Spleen (tissue), 7 donors: ENCODE measurements around the gene PXDN.

Source experiments
- CTCF ChIP-seq, 11 experiments: fragments of 200-600 bp in 7 of 11; fragments of 450-650 bp in 4 of 11; sonication (generic) in 4 of 11; IDR thresholded peaks in 8 of 11; conservative IDR thresholded peaks in 3 of 11; 1 replicate in 7 of 11; 2 replicates in 4 of 11; pipeline versions ENCODE4 v1.4.0 to v1.8.0; 2016 to 2021; ENCODE audit warnings: antibody characterized with exemption in 11 of 11, inconsistent platforms in 4 of 11, mild to moderate bottlenecking in 1 of 11
- POLR2A ChIP-seq, 3 donors: fragments of 450-650 bp; IDR thresholded peaks; one replicate each; pipeline ENCODE4 v1.5.1; 2017; ENCODE audit warnings: antibody characterized with exemption in 3 of 3, mild to moderate bottlenecking in 1 of 3
- POLR2AphosphoS5 ChIP-seq, 3 donors: sonication (generic); formaldehyde crosslinking; IDR thresholded peaks; one replicate each; pipeline ENCODE4 v1.5.1; 2017; ENCODE audit warnings: antibody characterized with exemption in 3 of 3
- donor health status: DM: no; HTN: no; CAD: no; lungs with moderate emphysema.
- donor health status: DM: no; HTN: no; CAD: no.
- donor health status: DM: no; HTN: no; CAD: no.

GRCh38 chr2:1673160-1673944 is 71.0 kb downstream of the PXDN start:
- TF ChIP-seq CTCF (IDR thresholded peaks at IDR 0.05 in 8 of 11, conservative IDR thresholded peaks at IDR 0.05 in 3 of 11) (no peak), POLR2A (IDR thresholded peaks at IDR 0.05) (no peak), POLR2AphosphoS5 (IDR thresholded peaks at IDR 0.05) (no peak)
